Nephron progenitor cell (in vitro differentiated cells): ENCODE measurements around the gene C13orf46.
A peak's percentile ranks its signal among the peaks of the same experiment; 100 is the strongest.

ENCODE experiments used
- DNase-seq: peaks from one replicate; pipeline ENCODE4 v3.0.0; 2021
- H3K27ac Mint-ChIP-seq: 2 replicates; pipeline ENCODE4 v1.8.0; 2021; ENCODE audit warnings: mild to moderate bottlenecking, moderate library complexity, mixed read lengths
- H3K27me3 Mint-ChIP-seq: 2 replicates; pipeline ENCODE4 v1.8.0; 2021; ENCODE audit warnings: mild to moderate bottlenecking, low read depth, mixed read lengths; ENCODE audit not compliant: poor library complexity
- H3K36me3 Mint-ChIP-seq: 2 replicates; pipeline ENCODE4 v1.8.0; 2021; ENCODE audit warnings: low read depth, mixed read lengths
- H3K4me1 Mint-ChIP-seq: 2 replicates; pipeline ENCODE4 v1.8.0; 2021; ENCODE audit warnings: mixed read lengths
- H3K4me3 Mint-ChIP-seq: 2 replicates; pipeline ENCODE4 v1.8.0; 2021; ENCODE audit warnings: mild to moderate bottlenecking, moderate library complexity, mixed read lengths
- H3K9me3 Mint-ChIP-seq: 2 replicates; pipeline ENCODE4 v1.8.0; 2021; ENCODE audit warnings: mild to moderate bottlenecking, moderate library complexity, mixed read lengths
- TF ChIP-seq, protein P1 (sequence below): fragments of 200-600 bp; sonication (generic); IDR thresholded peaks from 2 replicates; pipeline ENCODE4 v1.5.0; 2021; ENCODE audit warnings: antibody characterized with exemption

C13orf46 gene

DNA sequence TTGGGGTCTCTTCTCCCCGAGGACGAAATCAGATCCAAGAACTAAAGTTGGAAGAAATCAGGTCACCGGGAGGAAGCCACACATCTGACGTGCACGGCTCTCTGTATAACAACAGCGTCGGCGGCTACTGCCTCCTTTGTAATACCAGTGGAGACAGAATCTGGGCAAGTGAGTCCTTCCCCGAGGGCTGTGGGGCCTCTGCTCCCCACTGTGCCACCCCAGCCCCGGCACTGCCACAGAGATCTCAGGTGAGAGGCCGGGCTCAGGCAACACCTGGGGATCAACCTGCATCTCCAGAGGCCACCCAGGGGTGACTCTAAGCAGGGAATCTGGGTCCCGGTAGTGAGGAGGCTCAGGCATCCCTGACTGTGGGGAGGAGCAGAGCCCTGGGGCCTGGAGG is 33.7 kb upstream of the C13orf46 start:
- DNase-seq, result no peak
- H3K27me3 Mint-ChIP-seq, result peaks cover 5% of the 10 kb centered on the region
- H3K4me3 Mint-ChIP-seq, result no peak overlapping the region
- peaks cover 19% of the 10 kb centered on the region for H3K36me3 Mint-ChIP-seq
- H3K4me1 Mint-ChIP-seq, result no peaks in the 10 kb centered on the region
- peak overlapping the region; percentile 83 for H3K27ac Mint-ChIP-seq
- no peaks in the 10 kb centered on the region for H3K9me3 Mint-ChIP-seq
- TF ChIP-seq, protein P1, sequence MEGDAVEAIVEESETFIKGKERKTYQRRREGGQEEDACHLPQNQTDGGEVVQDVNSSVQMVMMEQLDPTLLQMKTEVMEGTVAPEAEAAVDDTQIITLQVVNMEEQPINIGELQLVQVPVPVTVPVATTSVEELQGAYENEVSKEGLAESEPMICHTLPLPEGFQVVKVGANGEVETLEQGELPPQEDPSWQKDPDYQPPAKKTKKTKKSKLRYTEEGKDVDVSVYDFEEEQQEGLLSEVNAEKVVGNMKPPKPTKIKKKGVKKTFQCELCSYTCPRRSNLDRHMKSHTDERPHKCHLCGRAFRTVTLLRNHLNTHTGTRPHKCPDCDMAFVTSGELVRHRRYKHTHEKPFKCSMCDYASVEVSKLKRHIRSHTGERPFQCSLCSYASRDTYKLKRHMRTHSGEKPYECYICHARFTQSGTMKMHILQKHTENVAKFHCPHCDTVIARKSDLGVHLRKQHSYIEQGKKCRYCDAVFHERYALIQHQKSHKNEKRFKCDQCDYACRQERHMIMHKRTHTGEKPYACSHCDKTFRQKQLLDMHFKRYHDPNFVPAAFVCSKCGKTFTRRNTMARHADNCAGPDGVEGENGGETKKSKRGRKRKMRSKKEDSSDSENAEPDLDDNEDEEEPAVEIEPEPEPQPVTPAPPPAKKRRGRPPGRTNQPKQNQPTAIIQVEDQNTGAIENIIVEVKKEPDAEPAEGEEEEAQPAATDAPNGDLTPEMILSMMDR, result no peak

DNA sequence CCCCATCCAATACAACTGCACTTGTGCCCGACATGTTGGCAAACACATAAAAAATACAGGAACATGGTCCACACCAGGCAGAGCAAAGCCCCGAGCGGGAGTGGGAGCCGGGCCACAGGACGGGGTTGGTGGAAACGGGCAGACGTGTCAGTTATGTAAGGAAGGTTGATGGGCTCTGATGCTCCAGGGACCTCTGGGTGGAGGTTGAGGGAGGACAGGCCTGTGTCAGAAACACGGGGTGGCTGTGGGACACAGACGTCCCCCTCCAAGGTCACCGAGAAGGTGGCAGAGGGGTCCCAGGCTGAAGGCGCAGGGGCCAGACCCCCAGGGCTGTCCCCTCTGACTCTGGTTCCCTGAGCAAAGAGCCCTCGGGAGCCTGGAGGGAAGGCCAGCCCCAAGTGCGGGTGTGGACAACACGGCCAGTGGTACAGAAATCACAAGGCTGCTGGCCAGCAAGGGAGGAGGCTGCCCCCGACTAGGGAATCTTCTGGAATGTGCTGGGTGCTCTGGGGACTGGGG is 31.4 kb upstream of the C13orf46 start:
- Mint-ChIP-seq H3K36me3 (peaks cover 12% of the 10 kb centered on the region), H3K27ac (peak overlapping the region; percentile 33), H3K9me3 (no peaks in the 10 kb centered on the region), H3K27me3 (peaks cover 5% of the 10 kb centered on the region), H3K4me3 (no peak overlapping the region), H3K4me1 (no peaks in the 10 kb centered on the region)
- TF ChIP-seq, protein P1, result no peak
- no peak for DNase-seq

DNA sequence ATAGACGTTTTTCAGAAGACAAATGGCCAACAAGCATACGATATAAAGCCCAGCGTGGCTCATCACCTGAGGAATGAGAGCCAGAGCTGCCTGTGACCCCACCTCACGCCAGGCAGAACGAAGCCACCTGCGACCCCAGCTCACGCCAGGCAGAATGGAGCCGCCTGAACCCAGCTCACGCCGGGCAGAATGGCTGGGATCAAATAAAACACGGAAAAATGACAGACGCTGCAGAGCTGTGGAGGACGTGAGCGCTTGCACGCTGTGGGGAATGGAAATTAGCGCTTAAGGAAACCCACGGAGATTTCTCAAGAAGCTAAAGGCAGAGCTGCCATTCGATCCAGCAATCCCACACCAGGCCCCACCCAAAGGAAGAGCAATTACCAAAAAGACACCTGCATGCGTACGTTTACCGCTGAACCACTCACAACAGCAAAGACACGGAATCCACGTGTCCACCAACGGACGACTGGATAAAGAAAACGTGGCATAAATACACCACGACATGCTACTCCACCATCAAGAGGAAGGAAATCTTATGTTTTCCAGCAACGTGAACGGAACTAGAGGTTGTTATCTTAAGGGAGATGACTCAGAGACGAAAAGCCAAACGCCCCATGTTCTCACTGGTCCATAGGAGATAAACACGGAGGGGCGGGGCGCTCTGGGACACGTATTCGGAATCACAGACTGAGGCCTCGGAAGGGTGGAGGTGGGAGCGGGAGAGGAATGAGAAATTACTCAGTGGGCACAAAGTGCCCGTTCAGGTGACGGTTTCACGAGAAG is 30.7 kb upstream of the C13orf46 start:
- Mint-ChIP-seq H3K27me3 (peaks cover 5% of the 10 kb centered on the region), H3K27ac (peak overlapping the region; percentile 33), H3K4me3 (no peak overlapping the region), H3K4me1 (no peaks in the 10 kb centered on the region), H3K9me3 (no peaks in the 10 kb centered on the region), H3K36me3 (peaks cover 9% of the 10 kb centered on the region)
- DNase-seq, result no peak
- TF ChIP-seq, protein P1, result no peak

DNA sequence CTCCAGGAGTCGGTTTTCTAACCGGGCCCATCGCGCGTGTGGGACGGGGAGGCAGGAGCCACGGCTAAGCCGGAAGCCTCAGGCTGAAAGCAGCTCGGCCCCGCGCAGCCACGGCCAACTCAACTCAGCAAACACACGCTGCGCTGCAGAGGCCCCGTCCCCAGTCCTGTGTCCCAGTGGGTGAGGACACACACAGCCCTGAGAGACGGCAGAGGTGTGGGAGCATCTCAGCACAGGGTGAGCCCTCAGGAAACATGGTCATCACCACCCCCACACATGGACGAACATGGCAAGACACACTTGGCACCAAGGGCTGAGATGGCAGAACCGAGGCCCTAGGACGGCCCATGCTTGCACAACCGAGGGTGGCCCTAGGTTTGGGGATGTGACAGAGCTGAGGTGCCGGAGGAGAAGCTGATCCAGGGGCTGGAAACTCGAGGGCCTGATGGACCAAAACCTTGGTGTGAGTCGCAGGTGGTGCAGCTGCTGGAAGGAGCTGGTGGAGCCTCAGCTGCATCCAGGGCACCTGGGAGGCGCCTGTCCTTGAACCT is 29.0 kb upstream of the C13orf46 start:
- H3K27ac Mint-ChIP-seq, result no peak overlapping the region
- peaks cover 11% of the 10 kb centered on the region for H3K4me1 Mint-ChIP-seq
- H3K4me3 Mint-ChIP-seq, result no peak overlapping the region
- peaks cover 6% of the 10 kb centered on the region for H3K36me3 Mint-ChIP-seq
- H3K9me3 Mint-ChIP-seq, result no peaks in the 10 kb centered on the region
- no peak for DNase-seq
- TF ChIP-seq, protein P1, result no peak
- peaks cover 9% of the 10 kb centered on the region for H3K27me3 Mint-ChIP-seq

DNA sequence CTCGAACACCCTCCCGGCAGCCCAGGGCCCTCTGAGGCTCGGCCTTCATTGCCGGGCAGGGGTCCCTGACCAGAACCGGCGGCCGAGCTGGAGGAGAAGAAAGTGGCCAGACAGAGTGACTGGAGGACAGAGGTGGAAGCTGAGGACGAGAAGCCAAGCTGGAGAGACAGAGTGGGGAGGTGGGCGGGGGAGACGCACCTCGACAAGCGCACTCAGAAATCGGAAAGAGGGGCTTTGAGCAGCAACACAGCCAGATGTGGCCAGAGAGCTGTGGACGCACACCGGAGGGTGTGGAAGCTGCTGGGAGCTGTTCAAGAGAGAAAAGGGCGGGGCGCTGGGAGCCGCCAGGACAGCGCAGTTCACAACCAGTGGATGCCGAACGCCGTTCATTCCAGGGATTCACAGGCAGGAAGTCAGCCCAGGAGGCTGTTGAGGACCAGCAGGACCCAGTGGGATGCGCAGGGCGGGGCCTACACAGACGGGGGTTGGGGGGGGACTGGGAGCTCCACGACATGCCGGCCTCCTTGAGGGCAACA is 28.2 kb upstream of the C13orf46 start:
- Mint-ChIP-seq H3K27ac (no peak overlapping the region), H3K36me3 (peaks cover 6% of the 10 kb centered on the region), H3K4me3 (no peak overlapping the region), H3K9me3 (no peaks in the 10 kb centered on the region), H3K27me3 (peaks cover 9% of the 10 kb centered on the region), H3K4me1 (peaks cover 11% of the 10 kb centered on the region)
- no peak for DNase-seq
- TF ChIP-seq, protein P1, result no peak
